GM21367 (cell line): ENCODE results near the gene CCR5AS.
"Not testable (repeated sequence)": the region's sequence is repeated elsewhere in the genome, so short reads cannot be mapped to it uniquely, and the experiment has no call there.

Experiments used
- ATAC-seq: cut with Tn5 transposase; IDR thresholded peaks from one replicate; pipeline ENCODE4 v1.9.1; 2021; ENCODE audit not compliant: unreplicated experiment

The CCR5AS gene

DNA sequence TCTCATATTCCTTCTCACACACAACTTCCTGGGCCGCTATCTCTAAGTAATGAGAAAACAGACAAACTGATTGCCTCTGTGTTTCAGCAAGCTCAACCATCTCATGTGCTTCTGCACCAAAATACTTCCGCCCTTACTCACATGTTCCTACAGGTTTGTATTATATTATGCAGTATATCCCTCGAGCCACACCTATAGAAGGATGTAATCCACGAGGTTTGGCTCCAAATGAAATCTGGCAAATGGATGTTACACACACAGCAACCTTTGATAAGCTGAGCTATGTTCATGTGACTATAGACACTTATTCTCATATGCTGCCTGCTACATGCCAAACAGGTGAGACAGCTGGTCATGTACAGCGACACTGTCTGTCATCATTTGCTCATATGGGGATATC, 22.8 kb upstream of the CCR5AS start:
- no peak for ATAC-seq

DNA sequence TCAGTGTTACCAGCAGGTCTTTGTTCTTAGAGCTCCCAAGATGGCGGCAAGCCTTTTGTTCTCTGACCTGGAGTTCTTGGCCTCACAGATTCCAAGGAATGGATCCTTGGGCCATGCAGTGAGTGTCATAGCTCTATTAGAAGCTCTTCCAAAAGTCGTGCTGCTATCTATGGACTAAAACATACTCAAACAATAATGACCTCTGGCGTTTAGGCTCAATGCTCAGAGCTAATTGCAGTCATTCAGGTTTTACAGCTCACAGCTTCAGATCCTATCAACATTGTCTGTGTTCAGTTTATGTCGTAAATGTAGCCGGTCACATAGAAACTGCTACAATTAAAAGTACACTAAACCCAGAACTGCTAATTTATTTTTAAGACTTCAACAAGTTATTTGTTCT, 22.4 kb upstream of the CCR5AS start:
- ATAC-seq = no peak

DNA sequence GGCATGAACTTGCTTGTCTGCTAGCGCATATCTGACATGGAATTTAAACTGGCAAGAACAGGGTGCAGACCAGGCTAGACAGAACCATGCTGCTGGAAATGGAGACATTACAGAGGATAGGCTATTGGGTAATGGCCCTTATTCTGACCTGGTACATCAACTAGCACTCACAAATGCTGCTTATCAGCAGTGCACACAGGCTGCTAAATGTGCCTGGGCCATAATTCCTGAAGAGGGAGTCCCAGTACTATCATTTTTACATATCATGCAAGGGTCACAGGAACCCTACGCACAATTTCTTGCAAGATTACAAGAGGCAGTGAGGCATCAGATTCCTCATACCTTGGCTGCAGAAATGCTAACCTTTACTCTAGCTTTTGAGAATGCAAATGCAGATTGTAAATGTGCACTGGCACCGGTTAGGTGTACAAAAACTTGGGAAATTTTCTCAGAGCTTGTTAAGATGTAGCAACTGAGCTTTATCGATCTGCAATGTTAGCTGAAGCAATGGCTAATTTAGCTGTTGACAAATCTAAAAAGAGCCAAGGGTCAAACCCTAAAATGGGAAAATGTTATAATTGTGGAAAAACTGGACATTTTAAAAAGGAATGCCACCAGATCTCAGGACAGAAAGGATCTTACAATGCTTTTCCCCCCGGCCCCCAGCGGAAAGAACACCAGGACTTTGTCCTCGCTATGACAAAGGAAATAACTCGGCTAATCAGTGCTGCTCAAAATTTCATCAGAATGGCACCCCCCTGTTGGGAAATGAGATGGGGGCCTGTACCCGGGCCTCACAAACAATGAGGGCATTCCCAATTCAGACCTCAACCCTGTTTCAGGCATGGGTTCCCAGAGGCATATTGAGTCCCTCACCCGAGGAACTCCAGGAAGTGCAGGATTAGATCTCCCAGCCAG, 21.3 kb upstream of the CCR5AS start:
- ATAC-seq = no peak

DNA sequence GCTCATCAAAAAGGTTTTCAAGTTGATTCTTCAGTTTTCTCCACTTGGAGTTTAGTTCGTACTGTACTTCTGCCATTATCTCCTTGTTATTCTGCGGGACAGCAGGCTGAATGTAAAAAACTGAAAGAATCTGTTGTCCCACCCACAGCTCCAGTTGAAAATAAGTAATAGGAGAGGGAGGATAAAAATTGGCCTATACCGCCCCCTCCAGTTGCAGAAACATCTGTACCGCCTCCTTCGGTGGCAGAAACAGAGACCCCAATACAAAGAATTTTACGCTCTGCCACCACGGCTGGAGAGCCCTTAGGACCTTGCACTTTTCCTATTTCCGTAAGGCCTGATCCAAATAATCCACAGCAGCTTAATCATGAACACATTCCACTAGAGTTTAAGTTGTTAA, 20.5 kb upstream of the CCR5AS start:
- ATAC-seq = not testable (repeated sequence)

DNA sequence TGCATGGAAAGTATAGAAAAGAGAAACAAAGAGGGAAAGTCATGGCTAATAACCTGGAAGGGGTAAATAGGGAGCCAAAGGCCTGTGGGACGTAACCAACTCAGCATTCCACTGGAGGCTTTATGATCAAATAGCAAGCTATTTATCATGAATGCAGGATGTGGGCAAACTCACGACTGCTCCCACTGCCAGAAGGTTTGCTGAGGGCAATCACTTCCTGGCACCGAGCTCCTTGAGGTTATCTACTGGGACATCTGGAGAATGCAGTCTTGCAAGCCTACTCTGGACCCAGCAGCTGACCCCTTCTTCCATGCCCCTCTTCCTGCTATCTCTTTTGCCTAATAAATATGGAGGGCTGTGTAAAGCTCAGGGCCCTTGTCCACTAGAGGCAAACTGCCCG, 19.6 kb upstream of the CCR5AS start:
- ATAC-seq = not testable (repeated sequence)

DNA sequence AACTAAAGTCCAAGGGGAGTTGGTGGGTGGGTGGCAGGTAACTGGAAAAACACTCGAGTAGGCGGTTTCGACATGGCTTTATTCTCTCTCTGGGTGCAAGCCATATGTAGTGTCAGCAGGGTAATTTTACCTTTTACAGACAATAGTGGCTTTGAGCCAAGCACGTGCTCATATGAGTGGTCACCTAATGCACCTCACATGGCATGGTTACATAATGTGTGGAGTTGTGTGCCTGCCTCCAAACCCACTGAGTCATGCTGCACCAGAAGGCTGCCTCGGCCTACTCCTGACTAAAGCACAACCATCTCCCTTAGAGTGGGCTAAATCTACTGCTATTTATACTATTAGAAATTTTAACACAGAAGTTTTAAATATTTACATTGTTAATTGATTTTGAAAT, 16.7 kb upstream of the CCR5AS start:
- no peak for ATAC-seq

DNA sequence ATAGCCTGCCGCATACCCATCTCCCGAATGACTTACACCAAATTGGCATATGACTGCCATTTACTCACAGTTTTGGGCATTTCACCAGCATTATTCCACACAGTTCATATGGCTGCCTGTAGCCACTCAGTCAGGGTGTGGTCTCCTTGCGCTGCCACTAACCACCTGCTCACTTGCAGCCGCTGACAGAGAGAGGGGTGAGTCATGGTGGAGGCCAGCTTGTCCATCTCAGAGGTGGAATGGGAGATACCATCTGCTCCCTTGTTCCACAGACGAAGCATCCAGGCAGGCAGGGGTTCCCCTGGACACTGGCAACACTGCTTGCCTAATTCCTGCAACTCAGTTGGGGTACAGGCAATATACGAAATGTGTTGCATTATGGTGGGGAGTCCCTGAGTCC, 15.8 kb upstream of the CCR5AS start:
- no peak for ATAC-seq

DNA sequence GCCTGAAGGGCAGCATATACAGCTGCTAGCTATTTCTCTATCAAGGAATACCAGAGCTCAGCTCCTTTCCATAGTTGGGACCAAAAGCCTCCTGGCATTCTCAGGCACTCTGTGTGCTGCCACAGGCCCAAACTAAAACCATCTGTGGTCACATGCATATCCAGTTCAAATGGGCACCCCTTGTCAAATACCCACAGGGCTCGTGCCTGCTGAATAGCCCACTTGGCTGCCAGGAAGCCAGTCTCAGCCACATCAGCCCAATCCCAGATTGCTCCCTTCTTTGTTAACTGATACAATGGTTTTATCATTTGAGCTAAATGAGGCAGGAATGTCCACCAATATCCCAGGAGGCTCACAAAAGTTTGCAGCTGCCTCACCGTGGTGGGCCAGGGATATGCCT, 14.1 kb upstream of the CCR5AS start:
- no peak for ATAC-seq

DNA sequence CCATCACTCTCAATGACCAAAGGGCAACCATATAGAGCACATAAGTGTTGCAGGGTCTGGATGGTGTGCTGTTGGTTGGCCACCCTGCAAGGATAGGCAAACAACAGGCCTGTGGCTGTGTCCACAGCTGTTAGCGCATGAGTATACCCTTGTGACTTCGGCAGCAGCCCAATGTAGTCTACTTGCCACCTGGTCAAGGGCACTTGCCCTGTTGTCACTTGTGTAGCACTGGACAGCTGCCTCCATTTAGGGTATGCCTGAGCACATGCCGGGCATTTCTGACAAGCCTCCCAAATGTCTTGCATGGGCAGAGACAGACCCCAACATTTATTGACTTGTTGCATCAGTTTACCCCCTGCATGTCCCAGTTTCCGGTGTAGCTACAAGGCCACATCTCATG, 12.9 kb upstream of the CCR5AS start:
- ATAC-seq = no peak

DNA sequence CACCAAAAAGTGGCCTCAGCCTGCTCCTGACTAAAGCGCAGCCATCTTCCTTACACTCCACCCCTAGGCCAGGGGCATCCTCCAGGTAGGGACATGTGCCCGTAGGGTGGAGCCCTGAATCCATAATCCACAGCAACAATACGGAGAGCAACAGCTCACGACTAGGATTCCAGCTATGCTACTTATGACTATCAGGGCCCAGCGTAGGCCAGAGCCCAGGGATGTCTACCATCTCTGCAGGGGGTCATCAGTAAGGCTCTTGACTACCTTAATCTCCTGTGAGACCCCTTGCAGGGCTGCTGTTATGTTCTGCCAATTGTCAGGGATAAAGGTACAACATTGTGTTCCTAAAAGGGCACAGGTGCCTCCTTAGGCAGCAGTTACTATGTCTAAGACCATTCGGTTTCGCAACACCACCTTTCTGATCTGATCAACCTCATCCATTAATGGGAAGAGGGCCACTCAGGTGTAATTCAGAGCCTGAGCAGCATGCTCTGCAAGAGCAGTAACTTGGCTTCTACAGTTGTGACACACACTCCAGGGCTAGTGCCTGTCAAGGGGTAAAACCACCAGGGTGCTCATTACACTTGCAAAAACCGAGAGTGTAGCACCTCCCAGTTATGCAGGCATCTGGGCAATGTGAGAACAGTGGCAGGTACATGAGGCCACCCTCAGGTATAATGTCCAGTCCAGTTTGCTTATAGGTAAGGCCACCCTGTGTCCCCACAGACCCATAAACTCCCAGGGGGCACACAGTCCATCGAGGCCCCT, 11.2 kb upstream of the CCR5AS start:
- no peak for ATAC-seq

DNA sequence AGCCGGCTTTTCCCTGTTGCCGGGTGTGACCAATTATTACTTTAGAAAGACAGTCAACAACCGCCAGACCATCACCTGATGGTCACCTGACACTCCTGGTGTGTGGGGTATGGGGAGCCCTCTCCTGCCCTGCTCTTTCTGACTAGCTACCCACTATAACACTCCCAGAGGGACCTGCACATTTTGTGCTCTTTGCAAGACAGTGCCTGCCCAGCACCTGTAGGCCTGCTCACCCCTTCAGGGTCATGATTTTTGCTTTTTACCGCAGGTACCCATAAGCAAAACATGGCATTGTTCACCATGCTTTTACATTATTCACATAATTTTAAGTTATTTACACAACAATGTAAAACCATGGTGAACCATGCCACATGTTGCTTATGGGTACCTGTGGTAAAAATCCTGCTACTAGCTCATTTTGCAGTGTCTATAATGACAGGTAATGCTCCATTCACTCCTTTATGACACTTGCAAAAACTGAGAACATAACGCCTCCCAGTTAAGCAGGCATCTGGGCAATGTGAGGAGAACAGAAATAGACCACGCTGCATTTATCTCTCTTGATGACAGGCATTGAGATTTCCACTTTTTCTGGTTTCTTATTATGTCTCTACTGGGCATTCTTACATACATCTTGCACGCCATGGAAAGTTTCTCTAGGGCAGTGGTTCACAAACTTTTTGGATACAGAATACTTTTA, 10.1 kb upstream of the CCR5AS start:
- no peak for ATAC-seq

DNA sequence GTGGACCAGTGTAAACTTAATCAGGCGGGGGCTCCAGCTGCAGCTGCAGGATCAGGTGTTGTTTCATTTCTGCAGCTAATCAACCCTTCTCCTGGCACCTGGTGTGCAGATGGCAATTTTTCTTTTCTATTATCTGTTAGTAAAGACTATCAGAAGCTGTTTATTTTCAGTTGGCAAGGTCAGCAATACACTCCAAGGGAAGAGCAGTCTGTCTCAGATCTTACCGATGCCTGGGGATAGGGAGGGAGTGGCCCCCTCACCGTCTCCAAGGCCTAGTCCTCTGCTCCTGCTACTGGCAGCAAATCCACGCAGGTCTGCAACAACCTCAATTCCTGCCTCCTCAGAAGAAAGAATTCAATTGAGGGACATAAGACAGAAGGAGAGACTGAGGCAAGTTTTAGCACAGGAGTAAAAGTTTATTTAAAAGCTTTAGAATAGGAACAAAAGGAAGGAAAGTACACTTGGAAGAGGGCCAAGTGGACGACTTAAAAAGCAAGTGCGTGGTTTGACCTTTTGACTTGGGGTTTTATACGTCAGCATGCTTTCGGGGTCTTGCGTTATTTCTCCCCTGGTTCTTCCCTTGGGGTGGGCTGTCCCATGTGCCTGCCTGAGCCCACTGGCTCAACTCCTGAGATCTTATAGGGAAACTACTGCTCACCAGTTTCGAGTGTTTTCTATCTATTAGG, 9.4 kb upstream of the CCR5AS start:
- no peak for ATAC-seq

DNA sequence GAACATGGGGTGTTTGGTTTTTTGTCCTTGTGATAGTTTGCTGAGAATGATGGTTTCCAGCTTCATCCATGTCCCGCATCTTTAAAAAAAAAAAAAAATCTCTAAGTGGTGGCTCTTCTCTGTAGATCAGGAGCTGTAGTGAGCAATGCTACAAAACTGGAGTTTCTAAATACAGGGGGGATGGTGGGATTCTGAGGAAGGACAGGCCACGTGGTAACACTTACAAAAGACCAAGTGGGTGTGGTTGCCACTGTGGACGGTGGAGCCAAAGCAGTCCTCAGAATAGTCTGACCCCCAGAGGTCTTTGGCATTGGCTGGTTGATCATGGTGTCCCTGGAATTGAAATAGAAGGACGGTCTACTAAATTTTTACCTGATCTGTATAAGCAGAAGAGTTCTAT, 7.9 kb upstream of the CCR5AS start:
- ATAC-seq = no peak

DNA sequence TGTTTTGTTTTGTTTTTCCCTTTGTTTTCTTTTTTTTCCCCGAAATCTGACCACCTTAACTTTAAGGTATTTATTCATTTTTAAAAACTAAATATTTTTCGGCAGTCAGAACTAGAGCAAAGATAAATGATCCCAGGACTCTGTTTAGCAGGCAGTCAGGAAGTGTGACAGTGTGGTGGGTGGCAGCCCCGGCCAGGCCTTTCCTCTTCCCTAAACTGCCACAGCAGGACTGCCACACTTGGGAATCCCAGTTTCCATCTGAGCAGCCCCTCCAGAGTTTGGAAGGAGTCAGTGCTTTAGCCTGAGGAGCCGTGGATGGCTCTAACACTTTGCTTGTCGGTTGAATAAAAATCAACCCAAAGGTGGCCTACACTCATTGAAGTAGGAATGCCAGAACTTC, 7.1 kb upstream of the CCR5AS start:
- ATAC-seq = no peak

DNA sequence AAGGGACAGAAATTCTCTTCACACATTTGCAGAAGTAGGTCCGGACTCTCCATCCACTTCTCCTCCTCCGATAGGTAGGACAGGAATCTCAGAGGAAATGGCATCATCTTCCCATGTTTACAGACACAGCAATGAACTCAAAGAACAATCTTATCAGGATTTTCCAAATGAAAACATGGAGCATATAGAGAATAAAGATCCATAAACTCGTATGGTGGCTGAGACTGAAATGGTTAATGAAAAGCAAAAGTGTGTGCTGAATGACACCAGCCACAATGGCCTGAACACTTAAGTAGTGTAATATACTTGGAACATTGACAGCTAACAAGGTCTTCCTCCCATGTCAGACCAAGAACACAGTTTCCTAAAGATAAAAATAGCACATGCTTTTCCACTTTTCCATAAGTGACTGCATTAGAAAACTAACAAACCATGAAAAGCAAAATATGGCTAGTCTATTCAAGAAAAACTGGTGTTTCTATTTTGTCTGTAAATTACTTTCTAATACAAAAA, 6.0 kb upstream of the CCR5AS start:
- no peak for ATAC-seq

DNA sequence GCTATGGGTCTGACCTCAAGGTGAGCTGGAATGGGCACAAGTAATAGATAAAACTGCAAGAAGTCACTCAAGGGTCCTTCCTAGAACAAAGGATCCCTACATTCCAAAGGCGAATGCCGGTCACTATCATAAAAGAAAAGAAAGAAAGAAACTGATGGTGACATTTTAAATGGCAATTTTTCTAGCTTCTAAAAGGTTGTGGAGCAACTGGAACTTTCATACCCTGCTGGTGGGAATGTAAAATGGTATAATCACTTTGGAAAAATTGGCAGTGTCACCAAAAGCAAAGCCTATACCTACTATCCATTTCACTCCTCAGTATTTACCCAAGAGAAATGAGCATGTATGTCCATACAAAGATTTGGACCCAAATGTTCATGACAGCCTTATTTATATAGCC, 4.4 kb upstream of the CCR5AS start:
- no peak for ATAC-seq

DNA sequence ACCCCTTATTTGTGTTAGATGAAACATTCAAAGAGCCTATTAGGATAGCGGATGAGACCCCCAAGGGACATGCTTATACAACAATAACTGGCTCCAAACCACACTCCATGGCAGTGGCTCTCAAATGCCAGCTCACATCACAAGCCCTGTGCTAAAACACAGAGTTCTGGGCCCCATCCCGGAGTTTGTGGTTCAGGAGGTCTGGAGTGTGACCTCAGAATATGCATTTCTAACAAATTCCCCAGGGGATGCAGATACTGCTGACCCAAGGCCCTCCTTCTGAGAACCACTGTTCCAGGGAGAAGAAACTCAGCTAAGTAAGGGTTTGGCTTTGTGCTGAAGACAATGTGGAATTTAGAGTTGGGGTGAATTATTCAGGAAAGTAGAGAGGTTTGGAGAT, 3.8 kb upstream of the CCR5AS start:
- no peak for ATAC-seq

DNA sequence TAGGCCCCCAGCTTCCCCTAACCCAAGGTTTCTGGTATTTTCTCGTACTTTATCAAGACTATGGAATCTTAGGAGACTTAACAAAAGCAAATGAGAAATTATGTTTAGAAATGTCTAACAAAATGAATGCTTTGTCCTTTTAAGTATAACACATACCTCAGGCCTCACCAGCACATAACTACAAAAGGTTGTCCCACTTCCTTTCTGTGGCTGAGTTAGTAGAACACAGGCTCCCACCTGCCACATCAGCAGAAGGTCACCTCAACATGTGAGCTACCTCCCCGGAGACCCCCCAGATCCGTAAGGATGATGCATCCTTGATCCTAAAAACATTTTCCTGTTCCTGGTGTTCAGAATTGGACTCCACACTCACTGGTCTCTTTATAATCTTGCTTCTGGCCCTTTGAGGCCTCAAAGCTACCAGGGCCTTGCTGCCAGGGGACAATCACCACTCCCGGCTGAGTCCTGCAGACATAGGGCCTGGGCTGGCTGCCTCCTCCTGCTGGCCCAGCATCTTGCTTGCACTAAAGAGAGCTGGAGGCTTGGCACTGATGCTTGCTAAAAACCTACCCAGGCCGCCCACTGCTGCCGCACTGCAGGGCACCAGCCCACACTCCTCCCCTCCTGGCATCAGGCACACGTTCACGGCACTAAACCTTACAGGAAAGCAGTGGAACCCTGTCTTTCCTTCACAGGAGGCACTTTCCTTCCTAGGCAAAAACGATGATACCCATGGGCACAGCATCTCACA, 3.0 kb upstream of the CCR5AS start:
- ATAC-seq = no peak

DNA sequence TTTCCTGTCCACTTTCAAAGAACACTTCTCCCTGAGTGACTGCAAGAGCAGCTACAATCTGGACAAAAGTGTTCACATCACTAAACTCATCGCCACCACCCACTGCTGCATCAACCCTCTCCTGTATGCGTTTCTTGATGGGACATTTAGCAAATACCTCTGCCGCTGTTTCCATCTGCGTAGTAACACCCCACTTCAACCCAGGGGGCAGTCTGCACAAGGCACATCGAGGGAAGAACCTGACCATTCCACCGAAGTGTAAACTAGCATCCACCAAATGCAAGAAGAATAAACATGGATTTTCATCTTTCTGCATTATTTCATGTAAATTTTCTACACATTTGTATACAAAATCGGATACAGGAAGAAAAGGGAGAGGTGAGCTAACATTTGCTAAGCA, 2.0 kb upstream of the CCR5AS start:
- no peak for ATAC-seq

DNA sequence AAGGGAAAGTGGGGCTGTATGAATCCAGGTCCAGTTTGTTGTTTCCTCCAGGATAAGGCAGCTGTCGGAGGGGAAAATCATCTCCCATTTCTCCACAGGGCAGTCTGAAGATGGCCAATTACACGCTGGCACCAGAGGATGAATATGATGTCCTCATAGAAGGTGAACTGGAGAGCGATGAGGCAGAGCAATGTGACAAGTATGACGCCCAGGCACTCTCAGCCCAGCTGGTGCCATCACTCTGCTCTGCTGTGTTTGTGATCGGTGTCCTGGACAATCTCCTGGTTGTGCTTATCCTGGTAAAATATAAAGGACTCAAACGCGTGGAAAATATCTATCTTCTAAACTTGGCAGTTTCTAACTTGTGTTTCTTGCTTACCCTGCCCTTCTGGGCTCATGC, 1.1 kb upstream of the CCR5AS start:
- ATAC-seq = no peak
